Retinal pigment epithelial cell (primary cell): ENCODE data around the gene GRAP.

Source experiments
- DNase-seq: peaks from one replicate; pipeline ENCODE4 v3.0.0-alpha.2; 2010; ENCODE audit warnings: low read depth
- H3K4me3 ChIP-seq: 2 replicates; pipeline ENCODE4 v1.5.1; 2011; ENCODE audit warnings: mild to moderate bottlenecking, low read length, control low read depth, moderate library complexity
- TF ChIP-seq, protein P1 (sequence below): conservative IDR thresholded peaks from 2 replicates; pipeline ENCODE4 v1.5.1; 2011; ENCODE audit warnings: low read depth, low read length, control low read depth, inconsistent platforms

The GRAP gene

DNA sequence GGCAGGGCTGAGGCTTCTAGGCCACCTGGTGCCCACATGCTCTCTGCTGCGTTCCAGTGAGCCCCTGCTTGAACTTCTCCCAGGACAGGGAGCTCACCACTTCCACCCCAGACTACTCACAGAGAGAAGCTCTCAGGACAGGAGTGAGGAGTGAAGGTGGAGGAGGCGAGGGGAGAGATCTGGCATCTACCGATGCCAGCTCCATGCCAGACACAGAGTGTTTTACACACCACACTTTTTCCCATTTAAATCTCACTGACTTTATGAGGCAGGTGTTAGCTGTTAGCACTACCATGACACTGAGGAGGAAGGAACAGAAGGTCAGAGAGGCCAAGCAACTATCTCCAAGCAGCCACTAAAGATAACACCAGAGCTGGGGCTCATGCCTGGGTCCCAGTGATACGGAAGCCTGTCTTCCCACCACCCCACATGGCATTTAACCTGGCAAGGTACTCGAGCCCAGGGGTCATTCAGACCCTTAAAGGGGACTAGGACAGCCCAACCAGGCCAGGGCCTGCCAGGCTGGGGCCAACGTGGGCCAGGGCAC is 49.0 kb downstream of the GRAP start:
- no peak for DNase-seq
- TF ChIP-seq, protein P1, sequence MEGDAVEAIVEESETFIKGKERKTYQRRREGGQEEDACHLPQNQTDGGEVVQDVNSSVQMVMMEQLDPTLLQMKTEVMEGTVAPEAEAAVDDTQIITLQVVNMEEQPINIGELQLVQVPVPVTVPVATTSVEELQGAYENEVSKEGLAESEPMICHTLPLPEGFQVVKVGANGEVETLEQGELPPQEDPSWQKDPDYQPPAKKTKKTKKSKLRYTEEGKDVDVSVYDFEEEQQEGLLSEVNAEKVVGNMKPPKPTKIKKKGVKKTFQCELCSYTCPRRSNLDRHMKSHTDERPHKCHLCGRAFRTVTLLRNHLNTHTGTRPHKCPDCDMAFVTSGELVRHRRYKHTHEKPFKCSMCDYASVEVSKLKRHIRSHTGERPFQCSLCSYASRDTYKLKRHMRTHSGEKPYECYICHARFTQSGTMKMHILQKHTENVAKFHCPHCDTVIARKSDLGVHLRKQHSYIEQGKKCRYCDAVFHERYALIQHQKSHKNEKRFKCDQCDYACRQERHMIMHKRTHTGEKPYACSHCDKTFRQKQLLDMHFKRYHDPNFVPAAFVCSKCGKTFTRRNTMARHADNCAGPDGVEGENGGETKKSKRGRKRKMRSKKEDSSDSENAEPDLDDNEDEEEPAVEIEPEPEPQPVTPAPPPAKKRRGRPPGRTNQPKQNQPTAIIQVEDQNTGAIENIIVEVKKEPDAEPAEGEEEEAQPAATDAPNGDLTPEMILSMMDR = no peak
- H3K4me3 ChIP-seq = no peak overlapping the region

DNA sequence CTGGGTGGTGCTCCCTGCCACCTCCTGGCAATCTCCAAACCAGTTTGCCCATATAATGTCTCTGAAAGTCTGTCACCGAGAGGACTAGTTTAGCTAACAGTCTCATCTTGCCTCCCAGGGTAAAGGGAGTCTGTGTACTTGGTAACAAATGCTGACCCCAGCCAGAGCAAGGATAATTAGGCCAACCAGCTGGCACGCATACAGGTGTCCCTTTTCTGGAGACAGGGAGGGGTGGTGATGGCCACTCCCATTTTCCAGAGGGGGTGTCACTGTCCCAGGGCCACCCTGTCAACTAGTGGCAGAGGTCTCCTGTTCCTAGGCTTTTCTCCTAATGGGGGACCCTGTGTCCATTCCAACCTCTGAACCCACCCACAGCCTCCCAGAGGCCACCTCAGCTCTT is 50.3 kb downstream of the GRAP start:
- DNase-seq = no peak
- H3K4me3 ChIP-seq = no peak overlapping the region
- TF ChIP-seq, protein P1 = no peak

DNA sequence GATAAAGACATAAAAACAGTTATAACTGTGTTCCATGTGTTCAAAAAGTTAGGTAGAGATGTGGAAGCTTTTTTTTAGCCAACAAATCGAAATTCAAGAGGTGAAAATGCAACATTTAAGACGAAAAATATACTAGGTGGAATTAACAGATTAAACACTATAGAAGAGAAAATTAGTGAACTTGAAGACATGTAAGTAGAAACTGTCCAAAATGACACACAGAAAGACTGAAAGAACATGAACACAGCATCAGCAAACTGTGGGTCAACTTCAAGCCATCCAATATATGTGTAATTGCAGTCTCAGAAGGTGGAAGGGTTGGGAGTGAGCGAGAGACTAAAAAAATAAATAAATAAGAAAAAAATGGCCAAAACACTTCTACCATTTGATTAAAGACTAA is 51.5 kb downstream of the GRAP start:
- DNase-seq = no peak
- TF ChIP-seq, protein P1 = no peak
- H3K4me3 ChIP-seq = no peak overlapping the region

DNA sequence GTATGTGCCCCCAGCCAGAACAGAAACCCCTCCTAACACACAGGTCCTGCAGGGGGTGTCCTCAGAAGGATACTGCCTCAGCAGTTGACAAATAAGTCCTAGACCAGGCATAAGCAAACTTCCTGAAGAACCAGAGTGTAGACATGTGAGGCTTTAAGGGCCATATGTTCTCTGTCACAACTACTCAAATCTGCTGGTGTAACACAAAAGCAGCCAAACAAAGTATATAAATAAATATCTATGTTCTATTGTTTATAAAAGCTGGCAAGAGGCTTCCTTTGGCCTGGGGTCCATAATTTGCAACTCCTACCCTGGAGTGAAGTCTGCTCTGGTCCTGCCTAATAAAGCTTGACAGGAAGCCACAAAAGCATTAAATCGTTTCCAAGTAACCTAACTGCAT is 52.1 kb downstream of the GRAP start:
- no peak overlapping the region for H3K4me3 ChIP-seq
- DNase-seq = no peak
- TF ChIP-seq, protein P1 = no peak

DNA sequence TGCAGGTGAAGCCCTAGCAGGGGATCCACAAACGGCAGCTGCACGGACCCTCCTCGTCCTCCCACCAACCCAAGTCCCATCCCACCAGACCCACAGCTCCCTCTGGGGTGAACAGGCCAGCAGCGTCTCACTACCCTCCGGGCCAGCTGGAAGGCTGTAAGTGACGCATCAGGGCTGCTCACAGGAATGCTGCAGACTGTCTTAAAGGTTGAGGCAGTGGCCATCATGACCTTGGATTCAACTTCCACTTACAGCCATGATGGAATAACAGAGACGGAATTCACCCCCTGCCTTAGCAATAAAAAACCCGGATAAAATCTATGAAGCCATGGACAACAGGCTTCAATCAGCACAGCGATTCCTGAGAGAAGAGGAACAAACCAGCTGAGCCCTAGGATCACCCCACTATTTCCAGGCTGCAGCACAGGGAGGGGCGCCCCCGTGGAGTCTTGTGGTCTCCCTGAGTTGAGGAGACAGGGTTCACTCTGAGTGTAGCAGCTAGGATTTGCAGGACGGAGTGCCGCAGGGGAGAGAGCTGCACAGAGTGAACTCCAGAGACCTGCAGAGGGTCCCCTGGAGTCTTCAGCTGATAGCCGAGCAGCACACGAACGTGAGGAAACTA is 52.7 kb downstream of the GRAP start:
- no peak for DNase-seq
- no peak overlapping the region for H3K4me3 ChIP-seq
- TF ChIP-seq, protein P1 = no peak

DNA sequence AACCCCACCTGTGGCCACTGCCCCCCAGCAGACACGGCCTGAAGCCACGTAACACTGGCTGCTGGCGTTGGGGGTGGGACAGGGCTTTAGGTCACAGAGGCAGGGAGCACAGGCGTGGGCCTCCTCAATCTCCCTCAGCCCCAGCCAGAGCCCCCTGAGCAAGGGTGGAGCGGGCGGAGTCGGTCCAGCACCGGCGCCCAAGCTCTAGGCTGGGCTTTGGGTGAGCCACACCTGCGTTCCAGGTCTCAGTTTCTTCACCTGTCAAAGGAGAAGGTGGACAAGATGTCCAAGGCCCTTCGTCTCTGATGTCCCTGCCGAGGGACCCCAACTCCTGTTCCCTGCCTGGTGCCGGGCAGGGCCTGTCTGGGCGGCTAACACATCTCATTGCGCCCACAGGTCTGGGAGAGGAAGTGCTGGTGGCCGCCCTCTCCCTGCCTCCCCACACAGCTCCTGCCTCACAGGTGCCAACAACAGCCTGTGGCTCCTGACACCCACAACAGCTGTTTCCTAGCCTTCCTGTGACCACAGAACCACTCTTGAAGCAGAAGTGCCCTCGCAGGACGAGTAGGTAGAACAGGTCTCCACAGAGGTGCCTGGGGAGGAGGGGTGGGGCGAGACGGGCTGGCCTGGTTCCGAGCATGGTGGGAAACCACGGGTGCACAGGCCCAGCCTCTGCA is 54.2 kb downstream of the GRAP start:
- no peak for DNase-seq
- no peak overlapping the region for H3K4me3 ChIP-seq
- TF ChIP-seq, protein P1 = no peak
